Neural progenitor cell (in vitro differentiated cells): ENCODE measurements around the gene IFT88.

ENCODE experiments used
- EZH2 ChIP-seq: fragments of 200-600 bp; sonication (generic); IDR thresholded peaks from 2 replicates; pipeline ENCODE4 v1.6.1; 2017; ENCODE audit warnings: antibody characterized with exemption, mild to moderate bottlenecking, moderate library complexity
- TF ChIP-seq, protein P1 (sequence below): fragments of 200-600 bp; sonication (generic); IDR thresholded peaks from 2 replicates; pipeline ENCODE4 v1.5.1; 2017; ENCODE audit warnings: antibody characterized with exemption, mild to moderate bottlenecking

DNA sequence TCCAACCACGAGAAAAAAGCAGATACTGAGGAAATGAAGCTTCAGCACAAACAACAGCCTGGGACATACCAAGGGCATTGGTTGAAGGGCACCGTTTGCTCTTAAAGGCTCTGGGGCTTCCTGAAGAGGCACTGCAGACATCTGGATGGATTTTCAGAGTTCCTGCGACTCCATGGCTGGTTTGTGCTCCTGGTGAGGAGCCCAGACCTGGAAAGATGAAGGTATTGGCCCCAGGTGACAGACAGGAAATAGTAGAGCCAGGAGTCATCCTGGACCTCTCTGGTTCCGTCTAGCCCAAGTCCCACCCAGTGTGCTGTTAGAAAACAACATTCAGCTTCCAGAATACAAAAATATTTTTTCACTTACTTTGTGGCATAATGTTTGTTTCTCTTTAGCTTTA lies 142.8 kb downstream of the IFT88 start:
- TF ChIP-seq, protein P1, sequence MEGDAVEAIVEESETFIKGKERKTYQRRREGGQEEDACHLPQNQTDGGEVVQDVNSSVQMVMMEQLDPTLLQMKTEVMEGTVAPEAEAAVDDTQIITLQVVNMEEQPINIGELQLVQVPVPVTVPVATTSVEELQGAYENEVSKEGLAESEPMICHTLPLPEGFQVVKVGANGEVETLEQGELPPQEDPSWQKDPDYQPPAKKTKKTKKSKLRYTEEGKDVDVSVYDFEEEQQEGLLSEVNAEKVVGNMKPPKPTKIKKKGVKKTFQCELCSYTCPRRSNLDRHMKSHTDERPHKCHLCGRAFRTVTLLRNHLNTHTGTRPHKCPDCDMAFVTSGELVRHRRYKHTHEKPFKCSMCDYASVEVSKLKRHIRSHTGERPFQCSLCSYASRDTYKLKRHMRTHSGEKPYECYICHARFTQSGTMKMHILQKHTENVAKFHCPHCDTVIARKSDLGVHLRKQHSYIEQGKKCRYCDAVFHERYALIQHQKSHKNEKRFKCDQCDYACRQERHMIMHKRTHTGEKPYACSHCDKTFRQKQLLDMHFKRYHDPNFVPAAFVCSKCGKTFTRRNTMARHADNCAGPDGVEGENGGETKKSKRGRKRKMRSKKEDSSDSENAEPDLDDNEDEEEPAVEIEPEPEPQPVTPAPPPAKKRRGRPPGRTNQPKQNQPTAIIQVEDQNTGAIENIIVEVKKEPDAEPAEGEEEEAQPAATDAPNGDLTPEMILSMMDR, result no peak
- TF ChIP-seq EZH2, result no peak
